C4-2B (cell line): Measurements from ENCODE around the gene LRRC27.

Experiments used
- H3K27ac ChIP-seq: fragments of 450-650 bp; 2 replicates; pipeline ENCODE4 v1.5.1; 2017
- ZFX ChIP-seq: fragments of 450-650 bp; IDR thresholded peaks from 2 replicates; pipeline ENCODE4 v1.6.1; 2017
- TF ChIP-seq, protein P1 (sequence below): fragments of 450-650 bp; conservative IDR thresholded peaks from 2 replicates; pipeline ENCODE4 v1.5.1; 2017; ENCODE audit warnings: mild to moderate bottlenecking

Gene LRRC27

DNA sequence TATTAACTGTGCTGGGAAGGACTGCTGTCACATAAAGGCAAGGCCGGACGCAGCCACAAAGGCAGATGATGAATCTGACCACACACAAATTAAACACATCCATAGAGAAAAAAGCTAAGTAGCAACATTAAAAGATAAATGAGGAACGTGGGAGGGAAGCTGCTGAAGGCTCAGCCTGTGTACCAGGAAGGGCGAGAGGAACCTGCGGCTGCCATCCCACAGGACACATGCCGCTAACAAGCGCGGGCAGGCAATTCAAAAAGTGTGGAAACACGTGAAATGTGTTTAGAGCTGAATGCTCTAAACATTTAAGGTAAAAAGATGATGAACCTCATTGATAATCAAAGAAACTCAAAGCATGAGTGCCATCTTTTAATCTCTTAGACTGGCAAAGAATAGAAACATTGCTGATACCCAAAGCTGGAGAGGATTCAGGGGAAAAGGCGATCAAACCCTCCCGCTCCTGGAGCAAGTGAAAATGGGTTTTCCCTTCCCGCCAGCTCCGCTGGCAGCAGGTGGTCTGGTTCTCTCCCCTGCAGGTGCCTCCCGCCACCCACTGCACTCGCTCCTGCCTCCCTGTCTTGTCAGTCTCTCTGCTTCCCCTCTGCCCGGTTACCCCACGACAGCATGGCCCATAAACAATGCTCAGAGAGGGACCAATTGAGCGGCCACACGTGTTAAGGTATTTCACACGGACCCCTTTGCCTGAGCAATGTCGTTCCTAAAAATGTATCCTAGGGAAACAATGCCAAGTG, 28.5 kb upstream of the LRRC27 start:
- no peak overlapping the region for H3K27ac ChIP-seq
- no peak for TF ChIP-seq ZFX
- TF ChIP-seq, protein P1, sequence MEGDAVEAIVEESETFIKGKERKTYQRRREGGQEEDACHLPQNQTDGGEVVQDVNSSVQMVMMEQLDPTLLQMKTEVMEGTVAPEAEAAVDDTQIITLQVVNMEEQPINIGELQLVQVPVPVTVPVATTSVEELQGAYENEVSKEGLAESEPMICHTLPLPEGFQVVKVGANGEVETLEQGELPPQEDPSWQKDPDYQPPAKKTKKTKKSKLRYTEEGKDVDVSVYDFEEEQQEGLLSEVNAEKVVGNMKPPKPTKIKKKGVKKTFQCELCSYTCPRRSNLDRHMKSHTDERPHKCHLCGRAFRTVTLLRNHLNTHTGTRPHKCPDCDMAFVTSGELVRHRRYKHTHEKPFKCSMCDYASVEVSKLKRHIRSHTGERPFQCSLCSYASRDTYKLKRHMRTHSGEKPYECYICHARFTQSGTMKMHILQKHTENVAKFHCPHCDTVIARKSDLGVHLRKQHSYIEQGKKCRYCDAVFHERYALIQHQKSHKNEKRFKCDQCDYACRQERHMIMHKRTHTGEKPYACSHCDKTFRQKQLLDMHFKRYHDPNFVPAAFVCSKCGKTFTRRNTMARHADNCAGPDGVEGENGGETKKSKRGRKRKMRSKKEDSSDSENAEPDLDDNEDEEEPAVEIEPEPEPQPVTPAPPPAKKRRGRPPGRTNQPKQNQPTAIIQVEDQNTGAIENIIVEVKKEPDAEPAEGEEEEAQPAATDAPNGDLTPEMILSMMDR: no peak

GRCh38 chr10:132304756-132305509, 27.1 kb upstream of the LRRC27 start:
- no peak for TF ChIP-seq ZFX
- TF ChIP-seq, protein P1: no peak
- no peak overlapping the region for H3K27ac ChIP-seq

- no peak overlapping the region for H3K27ac ChIP-seq
Measured at GRCh38 chr10:132305654-132306342, 26.2 kb upstream of the LRRC27 start.

GRCh38 chr10:132306343-132306685, 25.7 kb upstream of the LRRC27 start:
- TF ChIP-seq ZFX: no peak
- TF ChIP-seq, protein P1: no peak
- H3K27ac ChIP-seq: peak overlapping the region; percentile 55; the same call in 1 of the 2 replicates

More at GRCh38 chr10:132305654-132306342, 26.2 kb upstream of the LRRC27 start:
- TF ChIP-seq ZFX: no peak

DNA sequence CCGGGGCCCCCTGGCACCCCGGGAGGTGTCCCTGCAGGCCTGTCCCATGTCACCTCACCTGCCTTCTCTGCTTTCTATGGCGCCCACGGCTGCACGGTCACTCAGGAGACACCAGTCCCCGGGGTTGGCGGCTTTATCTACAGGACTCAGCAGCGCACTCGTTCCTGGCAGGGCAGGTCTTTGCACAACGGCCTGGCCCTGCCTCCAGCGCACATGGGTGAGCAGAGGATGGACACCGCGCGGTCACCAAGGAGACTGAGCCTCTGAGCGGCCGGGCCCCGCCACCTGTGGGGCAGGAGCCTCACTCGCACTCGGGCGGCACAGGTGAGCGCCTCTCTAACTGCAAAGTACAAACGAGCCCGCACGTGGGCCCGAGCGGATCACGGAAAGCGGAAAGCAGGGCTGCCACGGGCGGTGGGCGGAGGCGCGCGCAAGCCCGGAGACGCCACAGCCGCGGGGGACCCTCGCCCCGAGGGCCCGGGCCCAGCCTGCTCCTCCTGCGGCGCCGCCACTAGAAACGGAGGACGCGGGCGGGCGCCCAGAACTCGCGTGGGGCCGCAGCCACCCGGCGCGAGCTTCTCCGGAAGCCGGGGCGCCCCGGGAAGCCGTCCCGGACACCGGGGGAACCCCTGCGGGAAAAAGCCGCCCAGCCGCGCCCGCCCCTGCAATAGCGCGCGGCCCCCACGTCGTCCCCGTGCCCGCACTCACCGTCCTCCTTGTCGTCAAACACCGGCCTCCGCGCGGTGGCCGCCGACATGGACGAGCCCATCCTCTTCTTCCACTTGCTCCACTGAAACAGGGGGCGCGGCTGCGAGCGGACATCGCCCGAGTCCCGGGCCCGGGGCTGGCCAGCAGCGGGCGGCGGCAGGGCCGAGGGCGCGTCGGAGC, 24.9 kb upstream of the LRRC27 start:
- peak overlapping the region; percentile 55 for H3K27ac ChIP-seq
- TF ChIP-seq, protein P1: no peak
- peak; percentile 70; the same call in 1 of the 2 replicates for TF ChIP-seq ZFX

DNA sequence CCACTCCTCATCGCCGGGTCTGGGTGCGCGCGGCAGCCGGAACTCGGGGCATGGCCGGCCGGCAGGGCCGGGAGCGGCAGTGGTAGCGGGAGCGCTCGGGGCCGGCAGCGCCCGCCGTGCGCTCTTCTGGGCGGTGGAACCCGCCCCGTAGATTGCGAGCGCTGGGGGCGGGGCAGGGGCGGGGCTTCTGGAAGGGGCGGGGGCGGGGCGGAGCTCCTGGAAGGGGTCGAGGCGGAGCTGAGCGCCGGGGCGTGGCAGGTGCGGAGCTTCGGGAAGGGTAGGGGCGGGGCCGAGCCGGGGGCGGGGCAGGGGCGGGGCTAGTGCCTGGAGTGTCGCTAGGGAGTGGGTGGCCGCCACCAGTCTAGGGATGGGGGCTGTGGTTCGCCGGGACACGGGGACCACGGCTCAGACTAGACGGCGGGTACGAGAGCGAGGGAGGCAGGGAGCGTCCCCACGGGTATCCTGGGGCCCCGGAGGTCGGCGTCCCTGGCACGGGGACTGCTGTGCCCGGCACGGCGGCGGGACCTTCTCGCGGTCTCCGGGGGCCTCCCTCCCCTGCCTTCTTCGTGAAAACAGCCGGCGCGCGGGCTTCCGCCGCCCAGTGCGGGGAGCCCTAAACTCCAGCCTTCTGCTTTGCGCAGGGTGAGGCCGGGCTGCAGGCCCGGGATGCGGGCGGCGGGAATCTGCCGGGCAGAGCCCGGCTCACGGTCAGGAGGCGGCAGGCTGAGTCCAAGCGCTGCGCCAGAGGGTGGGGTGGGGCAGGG, 24.0 kb upstream of the LRRC27 start, which contains the start of gene STK32C:
TSS of gene STK32C (minus strand) at position 128 of the 764 bp plus-strand sequence. CDS start at position 11, 117 bp downstream.
- TF ChIP-seq, protein P1: no peak
- TF ChIP-seq ZFX: no peak

More for the DNA sequence above, 24.0 kb upstream of the LRRC27 start, which contains the start of gene STK32C:
- H3K27ac ChIP-seq: peak within 1 kb of the TSS; percentile 55
